ENCODE measurements around the gene TOR4A.
A peak's percentile ranks its signal among the peaks of the same experiment; 100 is the strongest.

Gene TOR4A

DNA sequence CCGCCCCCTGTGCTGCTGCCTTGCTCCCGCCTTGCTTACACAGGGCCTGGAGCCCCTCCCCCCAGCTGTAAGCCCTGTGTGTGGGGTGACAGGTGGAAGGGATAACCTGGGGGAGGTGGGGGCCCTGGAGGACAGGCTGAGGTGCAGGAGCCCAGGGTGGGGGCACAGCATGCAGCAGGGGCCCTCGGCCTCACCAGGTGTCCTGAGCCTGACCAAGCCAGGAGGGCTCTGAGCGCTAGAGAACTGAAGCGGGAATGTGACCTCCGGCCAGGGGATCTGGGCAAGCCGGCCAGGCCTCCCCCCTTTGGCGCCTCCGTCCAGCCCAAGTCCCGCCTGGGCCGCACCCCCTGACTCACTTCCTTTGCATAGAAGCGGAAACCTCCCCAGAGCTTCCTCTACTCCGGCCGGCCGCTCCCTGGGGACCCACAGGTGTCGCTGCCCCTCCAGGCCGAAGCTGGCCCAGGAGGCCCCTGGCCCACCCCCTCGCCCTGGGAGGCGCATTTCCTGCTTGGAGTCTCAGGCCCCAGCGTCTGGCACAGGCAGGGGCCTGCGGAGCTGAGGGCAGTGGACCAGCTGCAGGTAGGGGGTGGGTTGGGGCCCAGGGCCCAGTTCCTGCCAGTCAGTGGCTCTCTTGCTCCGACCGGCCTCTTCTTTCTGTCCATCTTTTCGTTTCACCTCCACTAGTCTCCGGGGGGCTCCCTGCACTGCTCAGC lies at the start of gene TOR4A:
Gene TOR4A, plus strand, starts transcription at position 398 of the 713 bp plus-strand sequence. CDS start 964 bp downstream, outside the sequence.
- peak; percentile 56 for DNase-seq (ENCODE audit: low spot score)

DNA sequence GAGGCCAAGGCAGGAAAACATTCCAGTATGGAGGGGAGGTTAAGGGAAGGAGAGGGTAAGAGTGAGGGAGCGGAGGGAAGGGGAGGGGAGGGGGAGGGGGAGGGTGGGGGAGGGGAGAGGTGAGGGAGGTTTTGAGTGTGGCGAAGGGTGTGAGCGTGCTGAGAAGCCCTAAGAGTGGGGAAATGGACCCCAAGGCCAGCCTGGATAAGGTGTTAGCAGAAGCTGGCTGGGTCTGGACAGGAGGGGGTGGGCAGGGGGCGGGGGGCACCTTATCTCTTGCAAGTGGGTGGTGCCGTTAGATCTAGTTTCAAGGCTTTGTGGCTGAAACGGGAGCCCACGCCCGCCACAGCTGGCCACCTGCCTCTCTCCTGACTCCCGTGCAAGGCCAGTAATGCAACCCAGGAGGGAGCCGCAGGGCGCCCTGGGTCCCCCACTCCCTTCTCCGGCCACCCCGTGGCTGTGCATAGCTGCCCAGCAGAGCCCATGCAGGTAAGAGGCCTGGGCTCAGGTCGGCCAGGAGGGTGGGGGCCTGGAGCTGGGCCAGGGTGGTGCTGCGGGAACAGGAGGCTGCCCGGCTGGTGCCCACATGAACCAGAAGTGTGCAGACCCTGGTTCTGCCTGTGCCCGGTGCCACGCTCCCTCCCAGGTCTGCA lies 49.5 kb upstream of the TOR4A start:
- DNase-seq (ENCODE audit: low spot score), result no peak

DNA sequence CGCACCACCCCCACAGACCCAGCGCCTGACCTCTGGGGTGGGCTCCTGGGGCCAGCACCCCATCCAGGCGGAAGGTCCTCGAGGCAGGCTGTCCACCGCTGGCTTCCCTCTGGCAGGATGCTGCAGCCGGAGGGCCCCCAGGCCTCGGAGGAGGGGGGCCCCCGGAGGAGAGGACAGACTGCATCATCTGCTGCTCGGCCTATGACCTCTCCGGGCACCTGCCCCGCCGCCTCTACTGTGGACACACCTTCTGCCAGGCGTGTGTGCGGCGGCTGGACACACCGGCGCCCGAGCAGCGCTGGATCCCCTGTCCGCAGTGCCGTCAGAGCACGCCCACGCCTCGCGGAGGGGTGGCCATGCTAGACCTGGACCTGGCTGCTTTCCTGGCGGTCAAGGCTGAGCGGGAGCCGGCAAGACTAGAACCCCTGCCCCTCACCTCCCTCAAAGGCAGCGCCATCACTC lies 49.0 kb upstream of the TOR4A start:
- DNase-seq (ENCODE audit: low spot score), result no peak

DNA sequence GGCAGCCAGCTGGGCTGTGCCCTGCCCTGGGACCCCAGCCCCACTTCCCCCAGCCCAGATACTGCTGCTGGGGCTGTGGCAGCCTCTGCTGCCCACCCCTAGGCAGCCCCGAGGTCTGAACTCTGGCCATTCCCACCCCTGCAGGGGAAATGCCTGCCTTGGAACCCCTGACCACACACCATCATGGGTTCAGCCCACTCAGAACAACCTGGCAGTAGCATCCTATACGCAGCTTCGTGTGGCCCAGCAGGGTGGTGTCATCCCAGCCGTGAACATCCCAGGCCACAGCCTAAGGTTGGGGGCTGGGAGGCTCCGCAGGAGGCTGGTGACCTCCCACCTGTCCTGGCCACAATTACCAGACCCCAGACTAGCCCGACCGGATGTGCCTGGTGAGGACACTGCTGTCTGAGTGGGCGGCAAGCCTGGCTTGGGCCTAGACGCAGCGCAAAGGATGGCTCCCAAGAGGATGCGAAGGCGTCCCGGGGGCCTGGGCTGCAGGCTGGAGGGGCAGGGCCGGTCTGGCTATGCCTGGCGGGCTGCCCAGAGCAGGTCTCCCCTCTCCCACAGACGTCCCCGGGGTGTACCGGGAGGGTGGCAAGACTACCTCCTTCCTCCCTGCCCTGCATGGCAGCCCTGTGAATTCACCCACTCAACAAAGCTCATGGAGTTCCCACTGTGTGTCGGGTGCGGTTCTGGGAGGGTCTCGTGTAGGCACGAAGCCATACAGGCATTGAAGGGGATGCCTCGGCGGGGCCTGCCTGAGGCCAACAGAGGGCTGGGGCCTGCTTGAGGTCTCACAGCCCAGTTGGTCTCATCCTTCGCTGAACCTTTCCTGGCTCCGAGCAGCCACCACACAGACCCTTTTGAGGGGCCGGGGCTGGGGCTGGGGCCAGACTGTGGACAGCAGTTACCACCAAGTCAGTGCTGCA lies 48.3 kb upstream of the TOR4A start:
- no peak for DNase-seq (ENCODE audit: low spot score)

DNA sequence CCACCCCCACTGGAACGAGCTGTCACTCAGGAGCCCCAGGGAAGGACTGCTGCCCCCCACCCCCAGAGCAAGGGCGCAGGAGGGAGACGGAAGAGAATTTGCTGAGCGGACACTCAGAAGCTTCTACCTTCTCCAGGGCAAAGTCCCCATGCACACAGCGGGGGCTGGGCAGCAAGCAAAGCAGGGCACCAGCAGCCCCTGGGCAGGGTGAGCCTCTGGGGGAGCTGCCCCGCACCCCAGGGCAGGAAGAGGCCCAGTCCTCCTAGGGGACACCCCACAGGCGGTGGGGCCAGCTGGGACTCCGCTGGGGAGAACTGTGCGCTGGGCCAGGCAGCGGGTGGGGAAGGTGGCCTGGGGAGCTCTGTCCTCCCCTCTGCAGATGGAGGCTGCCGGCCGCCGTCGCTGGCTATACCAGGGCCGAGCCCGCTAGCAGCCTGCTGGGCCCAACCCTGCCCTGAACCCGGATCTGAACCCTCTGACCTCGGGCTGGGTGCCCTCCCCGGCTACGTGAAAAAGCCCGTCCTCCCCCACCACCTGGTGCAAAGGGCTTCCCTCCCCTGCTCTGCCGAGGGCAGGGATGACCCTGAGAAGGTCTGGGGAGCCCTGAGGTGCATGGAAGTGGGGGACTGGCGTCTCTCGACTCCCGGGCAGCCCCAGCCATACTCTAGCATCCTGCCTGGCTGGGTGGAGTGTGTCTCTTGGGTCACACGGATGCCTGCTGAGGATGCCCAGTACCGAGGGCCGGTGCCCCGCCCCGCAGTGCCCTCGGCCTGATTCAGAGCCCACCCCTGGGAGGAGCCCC lies 47.4 kb upstream of the TOR4A start:
- no peak for DNase-seq (ENCODE audit: low spot score)

DNA sequence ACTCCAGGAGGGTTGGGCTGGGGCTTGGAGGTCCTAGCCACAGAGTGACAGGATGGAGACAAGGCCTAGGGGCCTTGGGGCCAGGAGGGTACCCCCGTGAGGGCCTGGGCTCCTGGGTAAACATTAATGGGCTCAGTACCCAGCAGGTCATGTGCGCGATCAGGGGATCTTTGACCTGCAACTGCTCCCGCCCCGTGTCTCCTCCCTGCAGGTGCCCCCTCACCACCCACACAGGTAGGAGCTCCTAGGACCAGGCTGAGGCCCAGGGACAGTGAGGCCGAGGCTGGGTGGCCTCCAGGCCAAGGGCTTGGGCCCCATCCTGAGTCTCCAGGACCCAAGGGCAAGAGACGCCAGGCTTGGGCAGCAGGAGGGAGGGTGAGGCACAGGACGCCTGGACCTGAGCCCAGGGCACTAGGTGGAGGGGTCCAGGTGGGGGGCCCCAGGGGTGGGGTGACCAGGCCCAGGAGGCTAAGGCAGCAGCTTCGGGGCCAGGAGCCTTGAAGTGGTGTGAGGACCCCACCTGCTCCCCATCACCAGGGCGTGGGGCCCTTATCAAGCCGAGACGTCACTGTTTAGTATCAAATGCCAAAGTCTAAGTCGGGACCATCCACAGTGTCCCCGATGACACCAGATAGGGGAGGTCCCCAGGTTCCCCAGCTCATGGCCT lies 46.7 kb upstream of the TOR4A start, which contains the start of gene SLC34A3:
Gene SLC34A3, plus strand, starts transcription at position 197 of the 667 bp plus-strand sequence. CDS start 802 bp downstream, outside the sequence.
- DNase-seq (ENCODE audit: low spot score), result no peak

DNA sequence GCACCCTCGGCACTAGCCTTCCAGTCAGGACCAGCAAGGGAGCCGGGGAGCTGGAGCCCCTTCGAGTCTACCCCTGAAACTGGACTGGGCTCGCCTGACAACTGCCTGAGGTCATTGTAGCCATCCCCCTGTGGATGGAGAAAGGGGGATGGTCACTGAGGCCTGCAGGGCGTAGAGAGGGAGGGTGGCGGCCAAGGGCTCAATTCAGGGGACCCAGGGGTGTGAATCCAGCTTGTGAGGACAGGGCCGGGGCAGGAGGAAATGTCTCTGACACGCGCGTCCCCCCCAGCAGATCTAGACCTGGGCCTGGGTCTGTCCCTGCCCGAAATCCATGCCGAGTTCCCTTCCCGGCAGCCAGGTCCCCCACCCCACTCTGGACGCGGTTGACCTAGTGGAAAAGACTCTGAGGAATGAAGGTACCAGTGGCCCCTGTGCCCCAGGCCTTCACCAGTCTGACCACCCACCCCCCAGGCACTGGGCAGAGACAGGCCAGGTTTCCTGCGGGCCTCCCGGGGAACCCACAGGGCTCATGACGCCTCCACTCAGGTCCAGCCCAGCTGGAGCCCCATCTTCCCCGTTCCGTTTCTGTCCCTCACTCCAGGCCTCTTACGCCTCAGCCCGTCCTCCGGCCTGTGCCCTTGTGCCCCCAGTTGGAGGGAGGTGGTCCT lies 46.0 kb upstream of the TOR4A start:
- no peak for DNase-seq (ENCODE audit: low spot score)

DNA sequence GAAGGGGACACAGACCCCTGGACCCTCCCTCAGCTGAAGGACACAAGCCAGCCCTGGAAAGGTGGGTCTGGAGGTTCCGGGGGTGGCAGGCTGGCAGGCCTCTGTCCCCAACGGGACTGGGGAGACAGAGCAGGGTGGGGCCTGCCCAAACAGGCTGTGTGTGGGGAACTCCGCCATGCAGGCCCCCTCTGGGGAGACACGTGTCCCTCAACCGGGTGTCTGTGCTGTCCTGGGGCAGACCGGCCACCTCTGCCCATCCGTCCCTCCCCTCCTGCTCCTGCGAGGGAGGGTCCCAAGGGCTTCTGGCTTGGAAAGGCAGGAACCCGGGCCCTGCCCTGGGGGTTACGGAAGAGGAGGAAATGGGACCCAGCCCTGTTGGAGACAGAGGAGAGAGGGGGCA lies 45.4 kb upstream of the TOR4A start:
- no peak for DNase-seq (ENCODE audit: low spot score)

DNA sequence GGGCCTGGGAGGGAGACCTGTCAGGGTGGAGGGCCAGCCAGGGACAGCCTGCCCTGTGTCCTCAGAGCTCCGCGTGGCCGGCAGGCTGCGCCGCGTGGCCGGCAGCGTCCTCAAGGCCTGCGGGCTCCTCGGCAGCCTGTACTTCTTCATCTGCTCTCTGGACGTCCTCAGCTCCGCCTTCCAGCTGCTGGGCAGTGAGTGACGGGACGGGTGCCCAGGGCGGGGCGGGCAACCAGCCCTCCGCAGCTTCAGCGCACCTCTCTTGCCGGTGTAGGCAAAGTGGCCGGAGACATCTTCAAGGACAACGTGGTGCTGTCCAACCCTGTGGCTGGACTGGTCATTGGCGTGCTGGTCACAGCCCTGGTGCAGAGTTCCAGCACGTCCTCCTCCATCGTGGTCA lies 45.0 kb upstream of the TOR4A start:
- DNase-seq (ENCODE audit: low spot score), result no peak

DNA sequence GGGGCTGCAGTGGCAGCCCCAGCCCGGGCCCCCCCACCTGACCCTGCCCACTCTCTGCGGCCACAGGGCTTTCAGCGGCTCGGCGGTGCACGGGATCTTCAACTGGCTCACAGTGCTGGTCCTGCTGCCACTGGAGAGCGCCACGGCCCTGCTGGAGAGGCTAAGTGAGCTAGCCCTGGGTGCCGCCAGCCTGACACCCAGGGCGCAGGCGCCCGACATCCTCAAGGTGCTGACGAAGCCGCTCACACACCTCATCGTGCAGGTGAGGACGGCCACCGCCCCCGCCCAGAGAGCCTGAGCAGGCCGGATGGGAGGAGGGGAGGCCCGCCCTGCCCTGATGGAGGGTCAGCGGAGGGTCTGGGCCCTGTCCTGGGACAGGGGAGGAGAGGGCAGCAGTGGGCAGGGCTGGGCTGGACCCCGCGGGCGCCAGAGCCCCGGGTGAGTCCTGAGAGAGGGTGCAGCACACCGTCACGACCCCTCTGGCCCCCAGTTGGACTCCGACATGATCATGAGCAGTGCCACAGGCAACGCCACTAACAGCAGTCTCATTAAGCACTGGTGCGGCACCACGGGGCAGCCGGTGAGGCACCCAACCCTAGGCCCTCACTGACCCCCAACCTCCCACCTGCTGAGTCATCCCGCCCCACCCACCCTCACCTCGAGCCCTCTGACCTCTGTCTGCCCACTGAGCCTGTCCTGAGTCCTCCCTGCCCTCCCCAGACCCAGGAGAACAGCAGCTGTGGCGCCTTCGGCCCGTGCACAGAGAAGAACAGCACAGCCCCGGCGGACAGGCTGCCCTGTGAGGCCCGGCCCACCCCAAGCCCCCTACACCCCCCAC lies 44.2 kb upstream of the TOR4A start:
- DNase-seq (ENCODE audit: low spot score), result no peak

DNA sequence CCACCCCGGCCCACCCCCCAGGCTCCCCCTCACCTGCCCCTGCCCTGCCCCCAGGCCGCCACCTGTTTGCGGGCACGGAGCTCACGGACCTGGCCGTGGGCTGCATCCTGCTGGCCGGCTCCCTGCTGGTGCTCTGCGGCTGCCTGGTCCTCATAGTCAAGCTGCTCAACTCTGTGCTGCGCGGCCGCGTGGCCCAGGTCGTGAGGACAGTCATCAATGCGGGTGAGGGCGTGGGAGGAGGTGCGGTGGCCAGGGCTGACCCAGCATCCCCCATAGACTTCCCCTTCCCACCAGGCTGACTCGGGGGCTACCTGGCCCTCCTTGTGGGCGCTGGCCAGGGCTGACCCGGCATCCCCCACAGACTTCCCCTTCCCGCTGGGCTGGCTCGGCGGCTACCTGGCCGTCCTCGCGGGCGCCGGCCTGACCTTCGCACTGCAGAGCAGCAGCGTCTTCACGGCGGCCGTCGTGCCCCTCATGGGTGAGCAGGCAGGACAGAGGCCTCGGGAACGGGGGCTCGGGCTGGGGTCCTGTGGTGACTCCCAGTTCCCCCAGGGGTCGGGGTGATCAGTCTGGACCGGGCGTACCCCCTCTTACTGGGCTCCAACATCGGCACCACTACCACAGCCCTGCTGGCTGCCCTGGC lies 43.4 kb upstream of the TOR4A start:
- no peak for DNase-seq (ENCODE audit: low spot score)

DNA sequence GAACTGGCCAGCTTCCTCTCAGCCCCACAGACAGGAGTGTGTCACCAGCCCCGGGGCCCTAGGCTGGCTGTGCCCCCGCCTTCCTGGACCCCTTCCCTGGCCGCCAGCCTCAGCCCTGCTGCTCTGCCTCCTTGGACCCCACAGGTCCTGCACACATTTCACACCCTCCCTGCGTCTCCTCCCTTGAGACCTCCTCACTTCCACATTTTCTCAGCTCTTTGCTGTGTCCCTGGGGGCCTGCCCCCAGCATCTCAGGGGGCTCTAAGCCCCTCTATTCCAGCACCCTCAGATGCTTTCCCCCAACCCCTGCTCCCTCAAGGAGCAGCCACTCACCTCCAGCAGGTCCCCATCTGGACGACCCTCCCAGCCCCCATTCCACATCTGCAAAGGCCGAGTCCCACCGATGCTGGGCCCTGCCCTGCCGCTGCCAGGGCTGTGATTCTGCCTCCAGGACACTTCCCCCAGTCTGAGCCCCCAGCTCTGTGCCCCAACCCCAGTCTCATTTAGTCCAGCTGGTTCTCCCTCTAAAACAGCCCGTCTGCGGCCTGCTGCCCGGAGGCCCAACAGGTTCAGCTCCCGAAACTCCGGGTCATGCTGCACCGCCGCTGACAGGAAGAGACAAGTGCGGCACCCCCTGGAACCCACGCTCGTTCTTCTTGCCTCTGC lies 42.6 kb upstream of the TOR4A start:
- no peak for DNase-seq (ENCODE audit: low spot score)

DNA sequence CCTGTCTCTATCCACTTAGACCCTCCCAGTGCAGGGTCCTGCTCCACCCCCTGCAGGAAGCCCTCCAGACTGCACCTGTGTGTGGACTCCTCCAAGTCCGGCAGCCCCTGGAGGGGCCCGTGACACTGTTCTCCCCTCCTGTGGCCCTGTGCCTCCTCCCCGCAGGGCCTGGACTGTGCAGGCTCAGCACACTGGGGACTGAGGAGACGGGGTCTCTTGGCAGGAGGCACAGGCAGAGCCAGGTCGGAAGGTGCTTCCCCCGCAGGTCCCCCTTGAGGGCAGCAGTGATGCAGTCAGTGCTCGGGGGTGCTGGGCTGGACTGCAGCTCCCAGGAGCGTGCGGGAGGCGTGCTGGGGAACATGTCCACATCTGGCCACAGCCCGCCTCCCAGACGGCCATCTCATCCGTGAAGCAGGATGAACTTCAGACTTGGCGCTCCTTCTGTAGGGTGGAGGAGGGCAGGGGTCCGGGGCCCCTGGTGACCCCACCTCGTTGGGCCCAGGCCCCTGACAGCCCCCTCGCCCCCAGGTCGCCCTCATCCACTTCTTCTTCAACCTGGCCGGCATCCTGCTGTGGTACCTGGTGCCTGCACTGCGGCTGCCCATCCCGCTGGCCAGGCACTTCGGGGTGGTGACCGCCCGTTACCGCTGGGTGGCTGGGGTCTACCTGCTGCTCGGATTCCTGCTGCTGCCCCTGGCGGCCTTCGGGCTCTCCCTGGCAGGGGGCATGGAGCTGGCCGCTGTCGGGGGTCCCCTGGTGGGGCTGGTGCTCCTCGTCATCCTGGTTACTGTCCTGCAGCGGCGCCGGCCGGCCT lies 41.9 kb upstream of the TOR4A start:
- DNase-seq (ENCODE audit: low spot score), result no peak

DNA sequence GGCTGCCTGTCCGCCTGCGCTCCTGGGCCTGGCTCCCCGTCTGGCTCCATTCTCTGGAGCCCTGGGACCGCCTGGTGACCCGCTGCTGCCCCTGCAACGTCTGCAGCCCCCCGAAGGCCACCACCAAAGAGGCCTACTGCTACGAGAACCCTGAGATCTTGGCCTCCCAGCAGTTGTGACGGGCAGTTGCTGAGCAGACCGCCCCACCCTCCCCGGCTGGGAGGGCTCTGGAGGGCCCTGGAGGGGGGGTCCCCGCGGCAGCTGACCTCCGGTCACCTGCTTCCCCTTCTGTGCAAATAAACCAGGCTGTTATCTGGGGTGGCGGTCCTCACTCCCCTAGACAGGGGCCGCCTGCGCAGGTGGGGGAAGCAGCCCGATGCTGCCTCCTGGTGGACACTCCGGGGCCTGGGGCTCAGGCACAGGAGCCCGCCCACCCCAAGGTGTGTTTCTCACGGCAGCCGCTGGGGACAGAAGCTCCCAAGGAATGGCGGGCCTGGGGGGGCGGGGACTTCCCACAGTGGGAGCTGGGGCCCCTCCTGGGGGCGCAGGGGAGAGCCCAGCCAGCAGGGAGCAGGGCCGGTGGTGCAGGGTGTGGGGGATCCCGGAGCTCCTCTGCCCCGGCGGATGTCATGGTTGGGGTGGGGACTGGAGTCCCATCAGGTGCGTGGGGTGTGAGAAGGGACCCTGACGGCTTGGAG lies 41.1 kb upstream of the TOR4A start:
- DNase-seq (ENCODE audit: low spot score), result peak; percentile 83

DNA sequence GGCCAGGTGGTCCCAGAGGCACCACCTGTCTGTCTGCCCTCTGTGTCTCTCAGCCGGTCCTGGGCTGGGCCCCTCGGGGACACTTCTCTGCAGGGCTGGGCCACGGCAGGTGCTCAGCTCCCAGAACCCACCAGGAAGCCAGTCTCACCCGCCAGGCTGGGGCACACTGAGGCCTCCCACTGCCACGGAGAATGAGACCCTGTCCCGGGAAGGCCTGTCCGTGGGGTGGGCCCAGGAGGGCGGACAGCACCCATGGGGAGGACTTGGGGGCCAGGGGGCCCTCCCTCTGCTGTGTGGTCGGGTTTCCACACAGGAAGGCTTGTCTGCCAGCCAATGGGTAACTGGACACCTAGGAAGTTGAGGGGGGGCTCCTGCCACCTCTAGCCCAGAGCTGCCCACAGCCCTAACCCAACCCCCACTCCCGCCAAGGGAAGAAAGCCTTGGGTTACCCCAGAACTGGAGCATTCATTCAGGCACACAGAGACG lies 40.5 kb upstream of the TOR4A start:
- DNase-seq (ENCODE audit: low spot score), result no peak

Measured in Ammon's horn (tissue), 1 donor.